ENCODE results near the gene ABCA7.

DNA sequence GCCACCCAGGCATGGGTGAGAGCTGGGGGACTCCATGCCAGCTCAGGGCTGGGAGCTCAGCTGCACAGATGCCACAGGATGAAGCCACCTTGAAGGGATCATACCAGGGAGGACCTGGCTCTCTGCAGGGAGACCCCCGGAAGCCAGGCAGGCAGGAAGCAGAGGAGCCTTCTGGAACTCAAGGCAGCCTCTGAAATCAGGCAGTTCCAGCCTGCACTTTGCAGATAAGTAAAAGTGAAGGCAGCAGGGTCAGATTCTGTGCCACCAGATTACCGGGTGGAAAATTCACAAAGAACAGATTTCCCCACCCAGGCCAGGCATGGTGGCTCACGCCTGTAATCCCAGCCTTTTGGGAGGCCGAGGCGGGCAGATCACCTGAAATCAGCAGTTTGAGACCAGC lies 21.5 kb upstream of the ABCA7 start:
- TF ChIP-seq CTCF (IDR thresholded peaks at IDR 0.05) (no peak), POLR2A (IDR thresholded peaks at IDR 0.05) (no peak)
